GM23248 (cell line): Measurements from ENCODE around the gene TTR. TPM values are rescaled to one million over a fixed set of nuclear protein-coding genes. Genes with fewer than 3 reads are reported as not detected.

Source experiments
- DNase-seq: peaks from one replicate; pipeline ENCODE4 v3.0.0-alpha.2; 2015
- H2AFZ ChIP-seq: fragments of 200-600 bp; sonication (generic); 2 replicates; pipeline ENCODE4 v1.6.1; 2016; ENCODE audit warnings: antibody characterized with exemption
- H3F3A ChIP-seq: fragments of 200-600 bp; sonication (generic); 2 replicates; pipeline ENCODE4 v1.6.1; 2016; ENCODE audit warnings: mild to moderate bottlenecking, antibody characterized with exemption, mixed run types; ENCODE audit not compliant: insufficient read depth
- H3K27ac ChIP-seq: fragments of 200-600 bp; sonication (generic); 2 replicates; pipeline ENCODE4 v1.5.1; 2016; ENCODE audit warnings: mild to moderate bottlenecking
- H3K27me3 ChIP-seq: fragments of 200-600 bp; sonication (generic); replicated peaks from 2 replicates; pipeline ENCODE4 v1.6.1; 2016; ENCODE audit warnings: mild to moderate bottlenecking; ENCODE audit not compliant: insufficient read depth
- H3K36me3 ChIP-seq: fragments of 200-600 bp; sonication (generic); 2 replicates; pipeline ENCODE4 v1.6.1; 2016; ENCODE audit warnings: low read depth, mild to moderate bottlenecking
- H3K4me1 ChIP-seq: fragments of 200-600 bp; sonication (generic); 2 replicates; pipeline ENCODE4 v1.6.1; 2016; ENCODE audit warnings: mild to moderate bottlenecking; ENCODE audit not compliant: insufficient read depth
- H3K4me2 ChIP-seq: fragments of 200-600 bp; sonication (generic); one replicate; pipeline ENCODE4 v1.6.1; 2016; ENCODE audit warnings: mild to moderate bottlenecking; ENCODE audit not compliant: unreplicated experiment
- H3K4me3 ChIP-seq: fragments of 200-600 bp; sonication (generic); 2 replicates; pipeline ENCODE4 v1.5.1; 2016; ENCODE audit warnings: mild to moderate bottlenecking
- H3K79me2 ChIP-seq: fragments of 200-600 bp; sonication (generic); 2 replicates; pipeline ENCODE4 v1.6.1; 2016; ENCODE audit warnings: mild to moderate bottlenecking; ENCODE audit not compliant: insufficient read depth
- H3K9ac ChIP-seq: fragments of 200-600 bp; sonication (generic); 2 replicates; pipeline ENCODE4 v1.6.1; 2016; ENCODE audit warnings: mild to moderate bottlenecking
- H3K9me2 ChIP-seq: fragments of 200-600 bp; sonication (generic); 2 replicates; pipeline ENCODE4 v1.6.1; 2016; ENCODE audit warnings: mixed run types, mild to moderate bottlenecking, moderate library complexity; ENCODE audit not compliant: insufficient read depth
- H3K9me3 ChIP-seq: fragments of 200-600 bp; sonication (generic); one replicate; pipeline ENCODE4 v1.6.1; 2017; ENCODE audit warnings: low read depth
- H4K20me1 ChIP-seq: fragments of 200-600 bp; sonication (generic); 2 replicates; pipeline ENCODE4 v1.6.0; 2016; ENCODE audit not compliant: insufficient read depth
- EZH2 ChIP-seq: fragments of 200-600 bp; sonication (generic); IDR thresholded peaks from 2 replicates; pipeline ENCODE4 v1.6.1; 2018; ENCODE audit warnings: antibody characterized with exemption, mild to moderate bottlenecking; ENCODE audit not compliant: insufficient read depth, poor library complexity, severe bottlenecking
- EZH2phosphoT487 ChIP-seq: fragments of 200-600 bp; sonication (generic); IDR thresholded peaks from 2 replicates; pipeline ENCODE4 v1.6.1; 2018; ENCODE audit warnings: antibody characterized with exemption, moderate library complexity, mild to moderate bottlenecking, low read depth; ENCODE audit not compliant: insufficient read depth
- WGBS, 2 experiments: methylation state at CpG; one replicate each; pipeline ENCODE4 v1.1.6; 2015 to 2017; ENCODE audit warnings: low lambda C conversion rate in 2 of 2, low coverage in 1 of 2; ENCODE audit errors: missing lambda C conversion rate in 2 of 2; 5-methylcytosine and 5-hydroxymethylcytosine counted together
- in situ Hi-C: fragments of 300-500 bp; cut with MboI; formaldehyde crosslinking; loops from 2 replicates; pipeline ENCODE4 v1.15.0; 2020
- polyA plus RNA-seq: library from polyadenylated mRNA; unstranded; fragments of >200 nt; fragmentation: Nextera tagmentation; extraction: Ambion mirVana; gene quantifications from 2 replicates; pipeline ENCODE4 v1.2.1, GENCODE V29; 2016
- total RNA-seq: library from RNA; depleted of rRNA; stranded (reverse); fragments of >200 nt; shearing (Covaris generic); gene quantifications from 2 replicates; pipeline ENCODE4 v1.2.3, GENCODE V29; 2014

The TTR gene
- total and polyA plus RNA-seq, 2 experiments from 2014 or later, result not detected

DNA sequence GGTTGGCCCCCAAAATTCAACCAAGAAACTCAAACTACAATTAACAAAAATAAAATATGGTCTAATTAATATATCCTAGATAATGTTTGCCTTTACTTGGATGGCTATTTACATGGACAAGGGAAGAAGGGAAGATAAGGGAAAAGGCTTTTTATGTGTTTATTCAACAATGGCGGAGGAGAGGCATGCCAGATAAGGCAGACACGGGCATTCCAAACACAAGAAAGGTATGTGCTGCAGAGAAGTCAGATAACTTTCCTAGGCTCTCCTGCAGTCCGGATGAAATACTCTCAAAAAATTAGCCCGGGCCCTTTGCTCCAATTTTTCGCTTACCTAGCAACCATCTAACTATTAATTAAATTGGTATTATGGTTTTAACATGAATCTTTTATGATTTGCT, 5.1 kb upstream of the TTR start:
- no peak for DNase-seq
- H3K9me2 ChIP-seq, result no peaks in the 10 kb centered on the region
- H3K27me3 ChIP-seq, result no peaks in the 10 kb centered on the region
- H3K4me3 ChIP-seq, result no peak overlapping the region
- in situ Hi-C loops, result no loop called here
- 50 to 63% methylated on average over 5 of the region's 5 CpGs for WGBS, 2 experiments
- no peaks in the 10 kb centered on the region for H4K20me1 ChIP-seq
- H3K4me1 ChIP-seq, result no peaks in the 10 kb centered on the region
- no peaks in the 10 kb centered on the region for H3K9me3 ChIP-seq
- no peak overlapping the region for H3K9ac ChIP-seq
- no peaks in the 10 kb centered on the region for H3K79me2 ChIP-seq
- no peaks in the 10 kb centered on the region for H3F3A ChIP-seq
- no peak overlapping the region for H3K4me2 ChIP-seq
- no peaks in the 10 kb centered on the region for H3K36me3 ChIP-seq
- H3K27ac ChIP-seq, result no peak overlapping the region
- TF ChIP-seq EZH2phosphoT487 (no peak), EZH2 (no peak)
- no peak overlapping the region for H2AFZ ChIP-seq

DNA sequence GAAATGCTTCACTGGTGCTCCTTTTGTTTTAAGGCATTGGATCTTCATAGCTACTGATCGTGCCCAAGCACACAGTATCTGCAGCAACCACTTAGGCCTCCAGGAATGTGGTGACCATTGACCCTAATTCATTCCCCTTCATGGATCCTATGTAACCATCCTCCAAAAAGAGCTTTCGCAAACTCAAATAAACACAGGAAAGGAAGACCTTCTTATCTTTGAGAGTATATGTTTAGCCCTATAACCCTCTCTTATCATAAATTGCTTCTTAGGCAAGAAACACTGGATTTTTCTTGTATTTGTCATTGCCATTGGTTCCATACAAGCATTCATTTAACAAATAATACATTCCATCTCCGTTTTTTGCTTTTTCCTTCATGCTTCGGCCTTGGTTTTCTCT, 4.1 kb upstream of the TTR start:
- Histone ChIP-seq H3K9me2 (no peaks in the 10 kb centered on the region), H3K9me3 (no peaks in the 10 kb centered on the region), H3F3A (no peaks in the 10 kb centered on the region), H3K4me2 (no peak overlapping the region), H3K4me1 (no peaks in the 10 kb centered on the region), H3K27ac (no peak overlapping the region), H3K4me3 (no peak overlapping the region), H3K27me3 (no peaks in the 10 kb centered on the region), H3K36me3 (no peaks in the 10 kb centered on the region), H3K79me2 (no peaks in the 10 kb centered on the region), H2AFZ (no peak overlapping the region), H3K9ac (no peak overlapping the region), H4K20me1 (no peaks in the 10 kb centered on the region)
- no peak for DNase-seq
- TF ChIP-seq EZH2phosphoT487 (no peak), EZH2 (no peak)
- WGBS, 2 experiments, result 45 to 52% methylated on average over 4 of the region's 4 CpGs
- in situ Hi-C loops, result no loop called here

DNA sequence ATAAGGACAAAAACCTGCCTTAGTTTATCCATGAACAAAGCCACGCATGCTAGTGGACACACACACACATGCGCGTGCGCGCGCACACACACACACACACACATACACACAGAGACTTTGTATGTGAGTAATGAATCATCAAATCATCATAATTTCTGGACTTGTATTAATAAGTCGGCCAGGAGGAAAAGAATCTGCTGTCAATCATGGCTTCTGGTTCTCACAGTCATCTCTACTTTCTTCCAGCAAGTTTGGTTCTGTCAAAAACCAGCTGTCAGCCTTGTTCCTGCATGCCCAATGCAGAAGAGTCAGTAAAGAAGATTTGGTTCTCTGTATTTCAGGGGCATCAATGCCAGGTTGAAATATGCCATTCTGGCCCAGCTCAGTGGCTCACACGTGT, 1.1 kb upstream of the TTR start:
- Histone ChIP-seq H3F3A (no peaks in the 10 kb centered on the region), H2AFZ (no peak overlapping the region), H4K20me1 (no peaks in the 10 kb centered on the region), H3K9ac (no peak overlapping the region), H3K36me3 (no peaks in the 10 kb centered on the region), H3K79me2 (no peaks in the 10 kb centered on the region), H3K4me1 (no peaks in the 10 kb centered on the region), H3K9me3 (no peaks in the 10 kb centered on the region), H3K4me2 (no peak overlapping the region), H3K4me3 (no peak overlapping the region), H3K27ac (no peak overlapping the region), H3K9me2 (no peaks in the 10 kb centered on the region), H3K27me3 (no peaks in the 10 kb centered on the region)
- no peak for DNase-seq
- TF ChIP-seq EZH2, result no peak
- TF ChIP-seq EZH2phosphoT487, result no peak
- in situ Hi-C loops, result no loop called here
- 66 to 71% methylated on average over 8 of the region's 8 CpGs for WGBS, 2 experiments

DNA sequence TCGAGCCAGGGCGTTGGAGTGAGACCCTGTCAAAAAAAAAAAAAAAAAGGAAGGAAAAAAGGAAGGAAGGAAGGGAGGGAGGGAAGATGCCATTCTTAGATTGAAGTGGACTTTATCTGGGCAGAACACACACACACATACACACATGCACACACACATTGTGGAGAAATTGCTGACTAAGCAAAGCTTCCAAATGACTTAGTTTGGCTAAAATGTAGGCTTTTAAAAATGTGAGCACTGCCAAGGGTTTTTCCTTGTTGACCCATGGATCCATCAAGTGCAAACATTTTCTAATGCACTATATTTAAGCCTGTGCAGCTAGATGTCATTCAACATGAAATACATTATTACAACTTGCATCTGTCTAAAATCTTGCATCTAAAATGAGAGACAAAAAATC, 564 bp upstream of the TTR start:
- H3K9me2 ChIP-seq, result no peaks in the 10 kb centered on the region
- 76 to 80% methylated on average over 2 of the region's 2 CpGs for WGBS, 2 experiments
- H4K20me1 ChIP-seq, result no peaks in the 10 kb centered on the region
- H3K79me2 ChIP-seq, result no peaks in the 10 kb centered on the region
- DNase-seq, result no peak
- no peak overlapping the region for H3K4me2 ChIP-seq
- H3K36me3 ChIP-seq, result no peaks in the 10 kb centered on the region
- in situ Hi-C loops, result no loop called here
- peaks cover 2% of the 10 kb centered on the region; the same call in 1 of the 2 replicates for H3K4me1 ChIP-seq
- no peaks in the 10 kb centered on the region for H3K27me3 ChIP-seq
- H3F3A ChIP-seq, result no peaks in the 10 kb centered on the region
- no peak overlapping the region for H3K9ac ChIP-seq
- H3K4me3 ChIP-seq, result no peak overlapping the region
- no peak overlapping the region for H2AFZ ChIP-seq
- TF ChIP-seq EZH2phosphoT487 (no peak), EZH2 (no peak)
- H3K27ac ChIP-seq, result no peak overlapping the region
- H3K9me3 ChIP-seq, result no peaks in the 10 kb centered on the region
